ENCODE results near the gene KIRREL1.

DNA sequence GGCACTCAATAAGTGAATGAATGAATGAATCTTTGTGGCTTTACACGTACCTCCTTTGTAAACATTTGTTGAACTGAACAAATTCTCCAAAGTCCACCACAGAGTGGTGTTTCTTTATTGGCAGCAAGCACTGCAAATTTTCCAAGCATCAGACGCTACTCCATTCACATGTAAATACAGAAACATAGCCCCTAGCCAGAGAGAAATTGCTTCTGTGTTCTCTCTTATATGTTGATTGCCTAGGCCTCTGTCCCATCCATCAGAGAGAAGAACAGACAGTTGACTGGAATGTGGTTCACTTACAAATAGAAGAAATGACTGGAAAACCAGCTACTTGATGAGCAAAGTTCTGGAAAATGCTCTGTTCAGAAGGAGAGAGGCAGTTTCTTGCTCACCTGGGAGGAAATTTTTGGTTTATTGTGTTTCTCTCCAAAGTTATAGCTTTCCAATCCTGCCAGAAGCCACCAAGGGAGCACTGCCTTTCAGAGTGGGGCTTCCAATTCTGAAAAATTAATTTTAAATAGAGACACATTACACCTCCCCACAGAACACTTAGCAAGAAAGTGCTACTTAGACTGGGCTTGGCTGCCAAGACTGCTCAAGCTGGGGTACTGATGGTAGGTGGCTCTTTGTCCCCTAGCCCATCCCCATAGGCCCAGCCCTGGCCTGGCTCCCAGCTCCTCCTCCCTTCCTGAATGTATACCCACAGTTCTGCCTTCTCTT, 18.1 kb upstream of the KIRREL1 start:
- TF ChIP-seq, protein P1, sequence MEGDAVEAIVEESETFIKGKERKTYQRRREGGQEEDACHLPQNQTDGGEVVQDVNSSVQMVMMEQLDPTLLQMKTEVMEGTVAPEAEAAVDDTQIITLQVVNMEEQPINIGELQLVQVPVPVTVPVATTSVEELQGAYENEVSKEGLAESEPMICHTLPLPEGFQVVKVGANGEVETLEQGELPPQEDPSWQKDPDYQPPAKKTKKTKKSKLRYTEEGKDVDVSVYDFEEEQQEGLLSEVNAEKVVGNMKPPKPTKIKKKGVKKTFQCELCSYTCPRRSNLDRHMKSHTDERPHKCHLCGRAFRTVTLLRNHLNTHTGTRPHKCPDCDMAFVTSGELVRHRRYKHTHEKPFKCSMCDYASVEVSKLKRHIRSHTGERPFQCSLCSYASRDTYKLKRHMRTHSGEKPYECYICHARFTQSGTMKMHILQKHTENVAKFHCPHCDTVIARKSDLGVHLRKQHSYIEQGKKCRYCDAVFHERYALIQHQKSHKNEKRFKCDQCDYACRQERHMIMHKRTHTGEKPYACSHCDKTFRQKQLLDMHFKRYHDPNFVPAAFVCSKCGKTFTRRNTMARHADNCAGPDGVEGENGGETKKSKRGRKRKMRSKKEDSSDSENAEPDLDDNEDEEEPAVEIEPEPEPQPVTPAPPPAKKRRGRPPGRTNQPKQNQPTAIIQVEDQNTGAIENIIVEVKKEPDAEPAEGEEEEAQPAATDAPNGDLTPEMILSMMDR (IDR thresholded peaks at IDR 0.05; ENCODE audit: insufficient read depth, low read depth, low read length) = no peak
- TF ChIP-seq EZH2 (IDR thresholded peaks at IDR 0.05; ENCODE audit: insufficient read depth, low read length) = no peak
